HEK293 (cell line): ENCODE measurements around the gene SLC41A1.

Experiments
- CTCF ChIA-PET: fragments of 350-600 bp; formaldehyde crosslinking; extraction: SDS; loops from one replicate; lab custom pipeline; 2021; ENCODE audit warnings: antibody characterized with exemption; lab: Yijun Ruan, JAX
- POLR2A ChIA-PET: fragments of 300-600 bp; formaldehyde crosslinking; extraction: SDS; loops from one replicate; lab custom pipeline; 2020; ENCODE audit warnings: antibody characterized with exemption, inconsistent platforms; lab: Yijun Ruan, JAX
- H3K27ac ChIP-seq: fragments of 200-500 bp; sonication (Bioruptor generic); 2 replicates; pipeline ENCODE4 v1.5.1; 2014; ENCODE audit warnings: low read depth, low read length, control low read depth, inconsistent platforms; ENCODE audit errors: extremely low read depth
- H3K36me3 ChIP-seq, 2 experiments: fragments of 200-500 bp in 1 of 2; sonication (Bioruptor generic) in 1 of 2; 1 replicate in 1 of 2; 2 replicates in 1 of 2; pipeline ENCODE4 v1.5.1; 2014 to 2017; ENCODE audit warnings: inconsistent platforms in 2 of 2, low read length in 2 of 2; ENCODE audit not compliant: control insufficient read depth in 2 of 2, insufficient read depth in 1 of 2
- H3K4me1 ChIP-seq: fragments of 200-500 bp; sonication (Bioruptor generic); 2 replicates; pipeline ENCODE4 v1.5.1; 2014; ENCODE audit warnings: mild to moderate bottlenecking, low read length, inconsistent platforms; ENCODE audit not compliant: control insufficient read depth, insufficient read depth
- H3K4me3 ChIP-seq: 2 replicates; pipeline ENCODE4 v1.5.1; 2011; ENCODE audit warnings: low read depth, mild to moderate bottlenecking, control low read depth, low read length, moderate library complexity
- H3K9me3 ChIP-seq: fragments of 200-500 bp; sonication (Bioruptor generic); 2 replicates; pipeline ENCODE4 v1.5.1; 2014; ENCODE audit warnings: low read depth, low read length, inconsistent platforms; ENCODE audit not compliant: control insufficient read depth, insufficient read depth
- AEBP2 ChIP-seq: fragments of 450-650 bp; formaldehyde crosslinking; IDR thresholded peaks from 2 replicates; pipeline ENCODE4 v1.5.1; 2016; ENCODE audit warnings: missing biosample characterization, missing genetic modification characterization, borderline replicate concordance
- ATF2 ChIP-seq: fragments of 450-650 bp; formaldehyde crosslinking; IDR thresholded peaks from 2 replicates; pipeline ENCODE4 v1.5.1; 2016; ENCODE audit warnings: missing biosample characterization, missing genetic modification characterization, low read depth
- HIC1 ChIP-seq: fragments of 450-650 bp; formaldehyde crosslinking; IDR thresholded peaks from 2 replicates; pipeline ENCODE4 v1.5.1; 2016; ENCODE audit warnings: missing biosample characterization, missing genetic modification characterization
- OSR2 ChIP-seq: fragments of 450-650 bp; formaldehyde crosslinking; IDR thresholded peaks from 2 replicates; pipeline ENCODE4 v1.5.1; 2016; ENCODE audit warnings: missing biosample characterization, missing genetic modification characterization
- SCRT2 ChIP-seq: fragments of 450-650 bp; formaldehyde crosslinking; IDR thresholded peaks from 2 replicates; pipeline ENCODE4 v1.5.1; 2016; ENCODE audit warnings: missing biosample characterization, missing genetic modification characterization
- SETDB1 ChIP-seq: IDR thresholded peaks from one replicate; pipeline ENCODE4 v1.6.1; 2017; ENCODE audit warnings: mild to moderate bottlenecking, low read length, moderate library complexity, mixed read lengths; ENCODE audit not compliant: insufficient read length
- SP2 ChIP-seq: fragments of 450-650 bp; formaldehyde crosslinking; IDR thresholded peaks from 2 replicates; pipeline ENCODE4 v1.5.1; 2016; ENCODE audit warnings: missing biosample characterization, missing genetic modification characterization
- TRIM28 ChIP-seq: IDR thresholded peaks from 2 replicates; pipeline ENCODE4 v1.6.1; 2011; ENCODE audit warnings: low read length, control low read depth, borderline replicate concordance
- ZFP69B ChIP-seq: fragments of 450-650 bp; formaldehyde crosslinking; IDR thresholded peaks from 2 replicates; pipeline ENCODE4 v1.5.1; 2016; ENCODE audit warnings: missing biosample characterization, missing genetic modification characterization
- ZIC2 ChIP-seq: fragments of 450-650 bp; formaldehyde crosslinking; IDR thresholded peaks from 2 replicates; pipeline ENCODE4 v1.5.1; 2016; ENCODE audit warnings: missing biosample characterization, missing genetic modification characterization
- ZNF112 ChIP-seq: fragments of 450-650 bp; formaldehyde crosslinking; IDR thresholded peaks from 2 replicates; pipeline ENCODE4 v1.5.0; 2017; ENCODE audit warnings: missing biosample characterization, missing genetic modification characterization
- ZNF140 ChIP-seq: fragments of 450-650 bp; formaldehyde crosslinking; IDR thresholded peaks from 2 replicates; pipeline ENCODE4 v1.5.1; 2016; ENCODE audit warnings: missing biosample characterization, missing genetic modification characterization
- ZNF16 ChIP-seq: fragments of 450-650 bp; formaldehyde crosslinking; IDR thresholded peaks from 2 replicates; pipeline ENCODE4 v1.5.1; 2016; ENCODE audit warnings: low read depth, missing biosample characterization, missing genetic modification characterization
- ZNF184 ChIP-seq: fragments of 450-650 bp; IDR thresholded peaks from 2 replicates; pipeline ENCODE4 v1.5.1; 2018; ENCODE audit warnings: missing biosample characterization, mild to moderate bottlenecking, missing genetic modification characterization
- ZNF248 ChIP-seq: fragments of 450-650 bp; formaldehyde crosslinking; IDR thresholded peaks from 2 replicates; pipeline ENCODE4 v1.5.1; 2017; ENCODE audit warnings: missing biosample characterization, missing genetic modification characterization
- ZNF274 ChIP-seq, 2 experiments: fragments of 200-500 bp in 1 of 2; fragments of 450-650 bp in 1 of 2; sonication (Bioruptor generic) in 1 of 2; formaldehyde crosslinking in 1 of 2; IDR thresholded peaks; 2 replicates each; pipeline versions ENCODE4 v1.5.1 to v1.6.1; 2014 to 2016; ENCODE audit warnings: borderline replicate concordance in 1 of 2, inconsistent platforms in 1 of 2, low read length in 1 of 2, missing biosample characterization in 1 of 2, missing genetic modification characterization in 1 of 2
- ZNF311 ChIP-seq: fragments of 450-650 bp; formaldehyde crosslinking; IDR thresholded peaks from 2 replicates; pipeline ENCODE4 v1.5.1; 2017; ENCODE audit warnings: missing biosample characterization, missing genetic modification characterization, borderline replicate concordance
- ZNF335 ChIP-seq: fragments of 450-650 bp; formaldehyde crosslinking; conservative IDR thresholded peaks from 2 replicates; pipeline ENCODE4 v1.5.1; 2016; ENCODE audit warnings: missing biosample characterization, missing genetic modification characterization
- ZNF391 ChIP-seq: fragments of 450-650 bp; formaldehyde crosslinking; IDR thresholded peaks from 2 replicates; pipeline ENCODE4 v1.5.1; 2016; ENCODE audit warnings: low read depth, missing biosample characterization, missing genetic modification characterization, borderline replicate concordance
- ZNF549 ChIP-seq: fragments of 450-650 bp; IDR thresholded peaks from 2 replicates; pipeline ENCODE4 v1.5.1; 2018; ENCODE audit warnings: missing biosample characterization, missing genetic modification characterization, mild to moderate bottlenecking, inconsistent platforms, moderate library complexity
- ZNF571 ChIP-seq: fragments of 450-650 bp; formaldehyde crosslinking; IDR thresholded peaks from 2 replicates; pipeline ENCODE4 v1.5.0; 2017; ENCODE audit warnings: missing biosample characterization, missing genetic modification characterization
- ZNF580 ChIP-seq: fragments of 450-650 bp; formaldehyde crosslinking; IDR thresholded peaks from 2 replicates; pipeline ENCODE4 v1.5.1; 2016; ENCODE audit warnings: missing biosample characterization, missing genetic modification characterization
- ZNF596 ChIP-seq: fragments of 450-650 bp; IDR thresholded peaks from 2 replicates; pipeline ENCODE4 v1.5.0; 2018; ENCODE audit warnings: missing biosample characterization, mild to moderate bottlenecking, missing genetic modification characterization, moderate library complexity
- ZNF621 ChIP-seq: fragments of 450-650 bp; formaldehyde crosslinking; IDR thresholded peaks from 2 replicates; pipeline ENCODE4 v1.5.1; 2017; ENCODE audit warnings: missing biosample characterization, missing genetic modification characterization
- ZNF626 ChIP-seq: fragments of 450-650 bp; sonication (Bioruptor Pico); formaldehyde crosslinking; IDR thresholded peaks from 2 replicates; pipeline ENCODE4 v1.5.1; 2018; ENCODE audit warnings: missing biosample characterization, missing genetic modification characterization, inconsistent platforms
- ZNF76 ChIP-seq: fragments of 450-650 bp; formaldehyde crosslinking; IDR thresholded peaks from 2 replicates; pipeline ENCODE4; 2016; ENCODE audit warnings: low read depth, missing biosample characterization, missing genetic modification characterization, borderline replicate concordance
- ZSCAN23 ChIP-seq: fragments of 450-650 bp; formaldehyde crosslinking; IDR thresholded peaks from 2 replicates; pipeline ENCODE4 v1.5.1; 2016; ENCODE audit warnings: missing biosample characterization, missing genetic modification characterization

The SLC41A1 gene

GRCh38 chr1:205800981-205801703, 11.9 kb downstream of the SLC41A1 start:
- no peak for TF ChIP-seq ZNF76 (tag by site-specific recombination)
- no peak for TF ChIP-seq ZNF571 (tag by site-specific recombination)
- peak; percentile 87 for TF ChIP-seq SCRT2 (tag by site-specific recombination)
- no peak for TF ChIP-seq ZNF626
- Histone ChIP-seq H3K4me3 (no peak overlapping the region), H3K27ac (no peak overlapping the region), H3K36me3 (peaks cover 3 to 66% of the 10 kb centered on the region in 2 experiments), H3K4me1 (no peaks in the 10 kb centered on the region), H3K9me3 (no peaks in the 10 kb centered on the region)
- ChIA-PET POLR2A (no interaction called here), CTCF (interaction anchor here (1.5 kb wide), 1 partner anchor 10 kb away, joined by 4 read pairs; no protein-coding TSS in a partner anchor)

GRCh38 chr1:205800427-205800826, 12.6 kb downstream of the SLC41A1 start:
- Histone ChIP-seq H3K27ac (no peak overlapping the region), H3K4me1 (no peaks in the 10 kb centered on the region), H3K4me3 (no peak overlapping the region), H3K36me3 (peaks cover 3 to 68% of the 10 kb centered on the region in 2 experiments), H3K9me3 (no peaks in the 10 kb centered on the region)
- TF ChIP-seq ATF2 (tag by site-specific recombination) (no peak), AEBP2 (tag by site-specific recombination) (no peak), ZNF580 (no peak), ZIC2 (tag by site-specific recombination) (peak; percentile 81), ZSCAN23 (tag by site-specific recombination) (no peak), ZNF184 (tag by site-specific recombination) (no peak), SETDB1 (no peak)
- CTCF ChIA-PET: interaction anchor here (1.1 to 1.3 kb wide), 2 partner anchors 9 to 177 kb away, joined by 3 to 5 read pairs; no protein-coding TSS in a partner anchor
- POLR2A ChIA-PET: no interaction called here

- H3K27ac ChIP-seq: no peak overlapping the region
- peaks cover under 1 to 71% of the 10 kb centered on the region in 2 experiments for H3K36me3 ChIP-seq
- H3K9me3 ChIP-seq: no peaks in the 10 kb centered on the region
- no peak overlapping the region for H3K4me3 ChIP-seq
- POLR2A ChIA-PET: no interaction called here
- H3K4me1 ChIP-seq: no peaks in the 10 kb centered on the region
- CTCF ChIA-PET: no interaction called here
- TF ChIP-seq ZNF274 (IDR thresholded peaks at IDR 0.05; ENCODE audit: low read length): no peak
- TF ChIP-seq ZNF274 (tag by site-specific recombination; IDR thresholded peaks at IDR 0.05; ENCODE audit: borderline replicate concordance): no peak
- TF ChIP-seq SP2 (tag by site-specific recombination): no peak
- no peak for TF ChIP-seq OSR2
- no peak for TF ChIP-seq TRIM28
- no peak for TF ChIP-seq ZNF311 (tag by site-specific recombination)
- TF ChIP-seq ZNF140 (tag by site-specific recombination): no peak
- no peak for TF ChIP-seq ZNF16 (tag by site-specific recombination)
- no peak for TF ChIP-seq HIC1 (tag by site-specific recombination)
- TF ChIP-seq ZFP69B: no peak
- no peak for TF ChIP-seq ZNF549 (tag by site-specific recombination)
- TF ChIP-seq ZNF621 (tag by site-specific recombination): no peak
- no peak for TF ChIP-seq ZNF248 (tag by site-specific recombination)
- TF ChIP-seq ZNF112: no peak
- TF ChIP-seq ZNF391 (tag by site-specific recombination): no peak
- no peak for TF ChIP-seq ZNF596 (tag by site-specific recombination)
- no peak for TF ChIP-seq ZNF335 (tag by site-specific recombination)
These were observed 14.4 kb downstream of the SLC41A1 start for GRCh38 chr1:205798577-205798976.
